Fibroblast of pulmonary artery (primary cell): Measurements from ENCODE around the gene FHIP1A.

Experiments used
- DNase-seq: peaks from one replicate; pipeline ENCODE4 v3.0.0-alpha.2; 2010; ENCODE audit warnings: low read depth
- H3K4me3 ChIP-seq: replicated peaks from 2 replicates; pipeline ENCODE4 v1.5.1; 2011; ENCODE audit warnings: low read depth, mild to moderate bottlenecking, control low read depth, low read length, moderate library complexity
- TF ChIP-seq, protein P1 (sequence below): IDR thresholded peaks from 2 replicates; pipeline ENCODE4 v1.5.1; 2011; ENCODE audit warnings: mild to moderate bottlenecking, control low read depth, low read length, inconsistent platforms; ENCODE audit errors: missing control alignments

FHIP1A gene

DNA sequence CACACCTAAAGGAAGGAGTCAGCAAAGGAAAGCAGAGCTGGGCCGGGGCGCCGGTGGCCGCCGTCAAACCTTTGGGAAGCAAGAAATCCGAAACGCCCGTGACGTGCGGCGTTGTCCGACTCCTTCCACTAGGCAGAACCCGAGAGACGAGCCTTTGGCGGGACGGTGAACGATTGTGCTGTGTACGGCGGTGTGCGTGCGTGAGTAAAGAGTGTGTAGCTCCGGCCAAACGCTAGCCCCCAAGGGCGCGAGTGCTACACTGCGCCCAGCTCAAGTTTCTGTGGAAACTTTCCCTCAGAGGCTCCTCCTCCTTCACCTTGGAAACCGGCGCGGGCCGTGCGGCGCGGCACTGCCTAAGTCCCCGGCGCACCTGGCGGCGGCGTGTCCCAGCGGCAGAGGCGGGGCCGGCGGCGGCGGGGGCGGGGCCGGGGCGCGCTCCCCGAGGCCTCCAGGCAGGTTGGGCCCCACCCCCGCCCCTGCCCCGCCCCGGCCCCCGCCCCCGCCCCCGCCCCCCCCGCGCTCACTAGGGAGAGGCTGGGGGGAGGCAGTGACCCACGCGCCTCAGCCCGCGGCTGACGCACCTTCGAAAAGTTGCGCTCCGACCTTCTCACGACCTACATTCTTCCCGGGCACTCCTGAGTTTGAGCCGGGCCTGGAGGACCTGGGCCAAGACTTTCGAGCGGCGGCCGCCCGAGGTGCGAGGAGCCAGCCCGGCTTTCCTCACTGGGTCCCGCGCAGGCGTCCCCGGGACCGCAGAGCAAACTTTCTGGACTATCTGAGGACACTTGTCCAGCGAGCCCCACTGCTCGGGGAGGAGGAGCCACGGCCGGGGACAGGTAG is at the start of gene FHIP1A:
Gene FHIP1A (plus strand): TSS at position 547 of the 840 bp plus-strand sequence. CDS start 157,084 bp downstream, outside the sequence.
- TF ChIP-seq, protein P1, sequence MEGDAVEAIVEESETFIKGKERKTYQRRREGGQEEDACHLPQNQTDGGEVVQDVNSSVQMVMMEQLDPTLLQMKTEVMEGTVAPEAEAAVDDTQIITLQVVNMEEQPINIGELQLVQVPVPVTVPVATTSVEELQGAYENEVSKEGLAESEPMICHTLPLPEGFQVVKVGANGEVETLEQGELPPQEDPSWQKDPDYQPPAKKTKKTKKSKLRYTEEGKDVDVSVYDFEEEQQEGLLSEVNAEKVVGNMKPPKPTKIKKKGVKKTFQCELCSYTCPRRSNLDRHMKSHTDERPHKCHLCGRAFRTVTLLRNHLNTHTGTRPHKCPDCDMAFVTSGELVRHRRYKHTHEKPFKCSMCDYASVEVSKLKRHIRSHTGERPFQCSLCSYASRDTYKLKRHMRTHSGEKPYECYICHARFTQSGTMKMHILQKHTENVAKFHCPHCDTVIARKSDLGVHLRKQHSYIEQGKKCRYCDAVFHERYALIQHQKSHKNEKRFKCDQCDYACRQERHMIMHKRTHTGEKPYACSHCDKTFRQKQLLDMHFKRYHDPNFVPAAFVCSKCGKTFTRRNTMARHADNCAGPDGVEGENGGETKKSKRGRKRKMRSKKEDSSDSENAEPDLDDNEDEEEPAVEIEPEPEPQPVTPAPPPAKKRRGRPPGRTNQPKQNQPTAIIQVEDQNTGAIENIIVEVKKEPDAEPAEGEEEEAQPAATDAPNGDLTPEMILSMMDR, result peak; percentile 7
- DNase-seq, result peak; percentile 51
- peak within 1 kb of the TSS; percentile 56 for H3K4me3 ChIP-seq

DNA sequence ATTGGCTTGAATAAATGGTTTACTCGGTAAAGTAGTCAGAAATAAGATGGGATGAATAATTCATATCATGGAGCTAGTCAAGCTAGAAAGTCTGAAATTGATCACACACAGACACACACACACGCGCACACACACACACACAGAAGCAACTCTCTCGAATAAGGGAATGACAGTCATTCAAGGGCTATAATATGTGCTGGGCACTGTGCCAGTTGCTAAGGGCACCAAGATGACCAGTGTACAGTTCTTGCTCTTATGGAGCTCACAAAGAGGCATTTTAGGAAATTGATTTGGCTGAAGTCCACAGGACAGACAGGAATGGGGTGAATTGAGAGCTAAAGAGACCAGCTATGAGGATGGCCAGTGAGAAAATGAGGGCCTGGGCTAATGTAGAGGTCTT is 49.4 kb upstream of the FHIP1A start:
- TF ChIP-seq, protein P1, result no peak
- peak; percentile 6 for DNase-seq
- no peak overlapping the region for H3K4me3 ChIP-seq

DNA sequence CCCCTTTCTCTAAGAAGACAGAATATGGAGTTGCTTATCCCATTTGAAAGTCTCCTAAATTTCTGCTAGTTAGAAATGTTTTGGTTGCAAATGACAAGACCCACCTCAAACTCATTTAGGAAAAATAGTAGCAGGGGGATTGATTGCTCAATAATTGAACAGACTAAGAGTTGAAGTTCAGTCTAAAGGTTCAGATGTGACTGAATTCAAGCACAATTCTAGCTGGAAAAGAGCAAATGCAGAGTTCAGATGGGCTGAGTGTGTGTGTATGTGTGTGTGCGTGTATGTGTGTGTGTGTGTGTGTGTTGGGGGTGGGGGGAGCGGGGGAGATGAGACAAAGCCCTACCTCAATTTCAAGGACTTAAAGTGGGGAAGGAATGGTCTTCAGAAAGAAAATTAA is 47.9 kb upstream of the FHIP1A start:
- TF ChIP-seq, protein P1, result no peak
- no peak for DNase-seq
- no peak overlapping the region for H3K4me3 ChIP-seq

DNA sequence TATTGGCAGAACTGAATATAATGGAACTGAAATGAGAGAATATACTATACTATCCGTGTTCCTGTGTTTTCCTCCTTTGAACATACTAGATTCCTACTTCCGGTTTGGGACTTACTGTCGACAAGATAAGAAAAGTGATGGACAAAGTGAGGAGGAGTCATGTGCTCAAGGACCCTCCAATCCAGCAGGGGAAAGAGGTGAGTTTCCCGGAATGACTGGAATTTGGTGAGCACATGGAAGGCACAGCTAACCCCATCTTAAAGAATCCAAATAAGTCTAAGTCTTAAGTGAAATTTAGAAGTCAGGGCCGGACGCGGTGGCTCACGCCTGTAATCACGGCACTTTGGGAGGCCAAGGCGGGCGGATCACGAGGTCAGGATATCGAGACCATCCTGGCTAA is 47.0 kb upstream of the FHIP1A start:
- H3K4me3 ChIP-seq, result no peak overlapping the region
- no peak for DNase-seq
- TF ChIP-seq, protein P1, result no peak

DNA sequence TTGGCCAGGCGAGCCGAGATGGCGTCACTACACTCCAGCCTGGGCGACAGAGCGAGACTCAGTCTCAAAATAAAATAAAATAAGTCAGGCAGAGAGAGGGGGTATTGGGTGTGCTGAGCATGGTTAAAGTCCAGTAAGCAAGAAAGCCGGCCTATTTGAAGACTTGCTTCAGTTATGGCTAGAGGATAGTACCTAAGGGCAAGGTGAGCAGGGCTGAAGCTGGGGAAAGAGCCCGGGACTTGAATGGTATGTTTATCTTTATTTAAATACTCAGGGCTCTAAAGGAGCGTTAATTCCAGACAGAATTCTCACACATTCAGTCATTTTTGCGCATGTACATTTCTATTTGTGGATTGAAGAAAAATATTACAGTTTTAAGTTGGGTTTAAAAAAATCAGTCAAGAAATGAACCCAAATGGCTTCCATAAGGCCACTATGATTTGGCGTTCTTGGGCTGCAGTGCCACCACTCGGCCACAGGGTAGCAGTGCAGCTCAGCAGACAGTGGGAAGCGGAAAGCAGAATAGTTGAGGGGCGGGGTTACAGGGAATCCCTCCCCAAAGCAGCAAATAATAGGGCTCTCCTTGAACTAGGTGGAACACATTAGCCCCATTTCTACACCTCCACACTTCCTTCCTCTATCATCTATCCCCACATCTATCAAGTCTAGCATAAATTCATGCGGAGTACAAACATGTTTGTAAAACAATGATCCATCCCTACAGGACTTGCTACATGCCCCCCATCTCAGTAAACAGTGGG is 46.4 kb upstream of the FHIP1A start:
- no peak overlapping the region for H3K4me3 ChIP-seq
- TF ChIP-seq, protein P1, result peak; percentile 100
- peak; percentile 91 for DNase-seq

DNA sequence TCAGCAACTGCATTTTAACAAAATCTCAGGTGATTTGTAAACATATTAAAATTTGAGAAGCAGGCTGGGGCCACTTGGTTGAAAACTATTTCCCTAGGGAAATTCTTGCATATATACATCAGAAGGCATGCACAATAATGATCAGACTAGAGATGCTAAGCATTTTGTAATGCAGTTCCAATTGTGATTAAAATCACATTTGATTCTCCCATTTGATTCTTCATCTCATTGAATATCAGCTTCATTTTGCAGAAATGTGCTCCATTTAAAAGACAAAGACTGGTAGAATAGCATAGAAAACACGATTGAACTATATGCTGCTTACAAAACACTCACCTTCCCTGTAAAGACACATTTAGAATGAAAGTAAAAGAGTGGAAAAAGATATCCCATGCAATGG is 32.4 kb upstream of the FHIP1A start:
- no peak overlapping the region for H3K4me3 ChIP-seq
- TF ChIP-seq, protein P1, result no peak
- DNase-seq, result no peak
